OCI-LY3 (cell line): ENCODE data around the gene NDRG4.

Experiments used
- CTCF ChIP-seq: fragments of 200-600, 300-600 bp; sonication (generic); IDR thresholded peaks from 2 replicates; pipeline ENCODE4 v1.5.1; 2014; ENCODE audit warnings: antibody characterized with exemption, low read length, low read depth
- EZH2phosphoT487 ChIP-seq: fragments of 200-600 bp; shearing (Covaris generic); IDR thresholded peaks from 2 replicates; pipeline ENCODE4 v1.6.1; 2018; ENCODE audit warnings: antibody characterized with exemption, mixed run types, low read depth

DNA sequence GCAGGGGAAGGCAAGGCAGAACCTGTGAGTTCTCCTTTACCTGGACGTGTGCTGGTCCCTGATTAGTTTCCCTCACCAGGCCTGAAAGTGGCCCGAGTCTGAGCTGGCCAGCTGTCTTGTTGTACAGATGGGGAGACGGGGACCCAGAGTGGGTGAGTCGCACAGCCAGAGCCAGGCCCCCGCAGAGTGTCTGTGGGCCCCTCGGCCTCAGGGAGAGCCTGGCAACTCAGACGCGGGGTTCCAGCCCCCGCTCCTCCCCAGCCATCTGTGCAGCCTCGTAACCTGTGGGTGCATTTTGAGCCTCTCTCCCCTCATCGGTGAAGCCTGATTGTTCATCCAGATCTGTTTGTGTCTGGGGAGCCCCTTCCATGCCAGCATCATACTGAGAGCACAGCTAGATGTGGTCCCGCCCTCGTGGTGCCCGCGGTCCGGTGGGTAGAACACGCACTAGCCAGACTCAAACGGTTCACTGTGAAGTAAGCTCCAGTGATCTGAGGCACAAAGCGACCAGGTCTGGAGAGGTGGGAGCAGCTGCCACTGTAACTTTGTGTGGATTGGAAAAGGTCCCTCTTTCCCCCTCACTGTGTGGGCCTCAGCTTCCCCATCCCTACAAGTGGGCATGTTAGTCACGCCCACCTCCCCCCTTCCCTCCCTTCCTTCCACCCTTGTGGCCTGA is 6.0 kb upstream of the NDRG4 start:
- no peak for TF ChIP-seq CTCF
- no peak for TF ChIP-seq EZH2phosphoT487
